Measurements from ENCODE around the gene POPDC3.
"Not testable (repeated sequence)": the region's sequence is repeated elsewhere in the genome, so short reads cannot be mapped to it uniquely, and the experiment has no call there.

Gene POPDC3

DNA sequence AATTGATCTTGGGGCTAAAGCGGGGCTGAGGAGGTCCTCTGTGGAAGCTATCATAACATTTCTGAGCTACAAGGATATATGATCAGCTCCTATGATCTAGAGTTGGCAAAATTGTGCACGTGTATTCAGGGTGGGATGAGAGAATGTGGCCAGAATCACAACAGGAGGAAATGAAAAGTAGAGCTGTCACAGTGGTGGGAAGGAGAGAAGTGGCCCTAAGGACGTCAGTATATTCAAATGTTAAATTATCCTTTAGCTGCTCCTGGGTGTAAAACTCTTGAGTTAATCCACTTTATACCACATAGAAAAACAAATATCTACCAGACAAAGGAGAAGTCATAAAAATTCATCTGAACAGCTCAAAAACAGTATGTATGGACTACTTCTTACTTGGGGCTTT is 14.8 kb upstream of the POPDC3 start:
- no peak for DNase-seq

DNA sequence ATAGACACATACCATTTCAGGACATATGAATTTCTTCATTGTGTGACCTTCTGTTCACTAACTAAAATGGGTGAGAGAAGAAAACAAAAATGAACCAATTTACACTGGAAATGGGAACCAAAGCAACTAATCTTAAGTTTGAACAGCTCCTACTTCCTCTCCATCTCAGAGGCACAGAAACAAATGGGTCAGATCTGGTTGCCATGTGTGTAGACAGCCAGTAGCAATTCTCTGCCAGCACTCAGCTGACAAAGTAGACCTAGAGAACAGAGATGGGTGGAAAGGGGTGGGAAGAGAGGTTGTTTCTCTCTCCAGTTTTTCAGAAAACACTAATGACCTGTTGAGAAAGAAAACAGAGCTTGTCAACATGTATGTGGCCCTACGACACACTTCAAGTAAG is 14.3 kb upstream of the POPDC3 start:
- DNase-seq: no peak

DNA sequence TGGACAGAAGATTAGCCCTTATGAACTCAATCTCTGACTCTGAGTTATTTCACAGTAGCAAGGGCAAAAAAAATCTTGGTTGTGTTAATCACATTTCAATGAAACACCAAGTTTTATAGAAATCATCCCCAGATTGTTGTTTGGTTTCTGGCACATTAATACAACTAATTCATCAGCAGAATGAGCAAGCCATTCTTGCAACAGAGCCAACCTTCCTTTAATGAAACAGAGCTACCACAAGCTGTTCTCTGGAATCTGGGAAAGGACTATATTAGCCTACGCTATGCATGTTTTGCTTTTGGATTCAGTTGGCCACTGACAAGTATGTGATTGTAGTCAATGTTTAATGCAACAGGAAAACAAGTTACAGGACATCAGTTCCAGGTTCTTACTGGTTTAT is 13.8 kb upstream of the POPDC3 start:
- DNase-seq: peak in 1 of 2 experiments; percentile 59

DNA sequence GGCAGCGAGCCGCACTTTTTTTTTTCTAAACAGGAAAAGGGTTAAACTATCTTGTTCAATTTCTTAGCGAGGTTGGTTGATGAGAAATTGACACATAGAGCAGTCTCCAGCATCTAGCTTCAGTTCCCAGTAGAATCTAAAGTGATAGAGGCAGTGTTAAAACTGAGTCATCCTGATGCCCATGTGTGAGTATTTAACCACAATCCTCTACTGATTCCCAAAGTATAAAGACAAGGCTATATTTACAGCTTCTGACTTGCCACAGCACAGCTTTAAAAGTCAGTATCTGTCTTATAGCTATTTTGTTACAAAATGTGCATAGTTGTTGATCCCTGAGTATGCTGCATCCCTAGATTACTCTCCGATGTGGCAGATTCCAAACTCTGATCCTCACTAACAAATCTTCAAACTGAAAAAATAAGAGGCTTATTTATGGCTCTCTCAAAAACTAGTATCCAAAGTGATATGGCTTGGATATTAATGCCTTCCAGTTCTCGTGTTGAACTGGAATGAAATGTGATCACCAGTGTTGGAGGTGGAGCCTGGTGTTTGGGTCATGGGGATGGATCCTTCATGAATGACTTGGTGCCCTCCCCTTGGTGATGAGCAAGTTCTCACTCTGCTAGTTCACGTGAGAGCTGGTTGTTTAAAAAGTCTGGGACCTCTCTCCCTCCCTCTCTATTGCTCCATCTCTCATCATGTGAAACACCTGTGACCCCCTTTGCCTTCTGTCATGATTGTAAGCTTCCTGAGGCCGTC is 13.1 kb upstream of the POPDC3 start:
- no peak for DNase-seq

DNA sequence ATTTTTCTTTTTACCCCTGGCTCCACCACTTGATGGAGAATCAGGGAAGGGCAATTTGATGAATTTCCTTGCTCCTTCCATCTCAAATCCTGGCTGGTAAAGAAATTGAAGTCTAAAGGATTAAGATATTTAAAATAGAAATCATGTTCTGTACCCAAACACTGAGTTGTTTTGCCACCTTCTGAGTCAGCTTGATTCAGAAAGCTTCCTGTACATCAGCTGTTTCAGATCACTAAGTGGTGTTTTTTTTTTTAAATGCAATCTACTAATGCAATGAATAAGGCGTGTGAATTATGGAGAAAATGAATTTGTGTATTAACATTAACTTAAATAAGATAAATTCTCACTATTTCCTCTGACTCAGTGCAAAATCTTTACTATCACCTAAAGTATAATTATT is 11.5 kb upstream of the POPDC3 start:
- DNase-seq: no peak

DNA sequence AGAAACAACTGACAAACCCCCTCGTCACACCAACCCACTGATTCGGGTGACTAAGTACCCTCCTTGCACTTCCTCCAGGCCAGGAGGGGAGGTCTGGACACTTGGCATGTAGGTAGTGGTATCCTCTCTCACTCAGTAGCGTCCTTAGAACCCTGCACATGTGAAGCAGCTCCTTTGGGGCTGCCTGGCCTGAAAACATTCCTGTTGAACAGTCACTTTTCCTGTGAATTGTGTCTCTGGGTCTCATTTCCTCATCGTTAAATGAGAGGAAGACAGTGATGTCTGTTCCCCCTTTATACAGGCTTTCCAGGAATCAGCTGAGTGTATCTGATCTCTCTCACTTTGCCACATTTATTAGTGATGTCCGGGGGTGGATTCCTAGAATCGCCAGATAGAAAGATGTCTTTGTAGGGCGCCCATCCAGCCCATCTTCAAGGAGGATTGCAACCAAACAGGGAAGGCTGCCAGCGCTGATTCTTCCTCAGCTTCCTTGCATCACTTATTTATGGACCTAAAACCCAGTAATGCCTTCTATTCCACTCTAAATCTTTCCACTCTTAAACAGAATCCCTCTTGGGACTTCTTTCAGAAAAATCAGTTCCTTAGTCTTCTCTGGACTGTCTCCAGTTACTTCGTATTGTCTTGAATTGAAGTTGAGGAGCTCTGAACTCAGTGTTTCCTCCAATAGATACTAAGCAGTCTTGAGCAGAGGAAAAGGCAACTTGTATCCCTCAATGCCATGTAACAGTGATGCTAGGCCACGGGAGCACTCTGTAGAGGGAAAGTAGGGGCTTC is 9.4 kb upstream of the POPDC3 start:
- DNase-seq: no peak

DNA sequence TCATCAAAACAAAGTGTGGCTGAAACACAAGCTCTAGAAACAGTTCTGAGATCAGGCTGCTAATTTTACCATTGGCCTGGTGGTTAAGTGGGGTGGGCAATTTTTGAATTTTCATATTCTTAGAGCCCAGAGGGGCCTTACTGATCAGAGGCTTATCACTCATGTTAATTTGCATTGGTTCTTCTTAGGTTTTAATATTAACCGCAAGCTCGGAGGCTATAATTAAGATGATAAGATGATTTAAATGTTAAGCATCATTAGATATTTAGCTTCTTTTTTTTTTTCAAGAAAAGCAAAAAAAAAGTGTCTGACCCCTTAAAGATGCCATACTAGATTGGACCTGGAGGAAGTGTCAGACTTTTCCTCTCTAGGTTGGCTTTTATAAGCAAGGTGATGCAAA is 8.4 kb upstream of the POPDC3 start:
- no peak for DNase-seq

DNA sequence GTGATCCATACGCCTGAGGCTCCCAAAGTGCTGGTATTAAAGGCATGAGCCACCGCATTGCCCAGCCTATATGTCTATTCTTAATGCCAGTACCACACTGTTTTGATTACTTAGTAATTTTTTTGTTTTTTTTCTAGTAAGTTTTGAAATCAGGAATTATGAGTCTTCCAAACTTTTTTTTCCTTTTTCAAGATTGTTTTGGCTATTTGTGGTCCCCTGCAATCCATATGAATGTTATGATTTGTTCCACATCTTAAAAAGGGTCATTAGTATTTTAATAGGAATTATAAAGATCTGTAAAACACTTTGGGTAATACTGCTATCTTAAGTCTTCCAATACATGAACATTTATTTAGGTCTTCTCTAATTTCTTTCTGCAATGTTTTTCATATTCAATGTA is 6.8 kb upstream of the POPDC3 start:
- DNase-seq: no peak

DNA sequence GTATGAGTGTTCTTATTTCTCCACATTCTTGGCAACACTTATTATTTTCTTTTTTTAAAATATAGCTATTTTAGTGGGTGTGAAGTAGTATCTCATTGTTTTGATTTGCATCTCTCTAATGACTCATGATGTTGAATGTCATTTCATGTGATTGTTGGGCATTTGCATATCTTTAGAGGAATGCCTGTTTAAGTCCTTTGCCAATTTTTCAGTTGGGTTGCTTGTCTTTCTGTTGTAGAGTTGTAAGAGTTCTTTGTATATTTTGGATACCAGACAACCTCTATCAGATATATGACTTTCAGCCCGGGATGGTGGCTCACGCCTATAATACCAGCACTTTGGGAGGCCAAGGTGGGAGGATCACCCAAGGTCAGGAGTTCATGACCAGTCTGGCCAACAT is 5.1 kb upstream of the POPDC3 start:
- no peak for DNase-seq

DNA sequence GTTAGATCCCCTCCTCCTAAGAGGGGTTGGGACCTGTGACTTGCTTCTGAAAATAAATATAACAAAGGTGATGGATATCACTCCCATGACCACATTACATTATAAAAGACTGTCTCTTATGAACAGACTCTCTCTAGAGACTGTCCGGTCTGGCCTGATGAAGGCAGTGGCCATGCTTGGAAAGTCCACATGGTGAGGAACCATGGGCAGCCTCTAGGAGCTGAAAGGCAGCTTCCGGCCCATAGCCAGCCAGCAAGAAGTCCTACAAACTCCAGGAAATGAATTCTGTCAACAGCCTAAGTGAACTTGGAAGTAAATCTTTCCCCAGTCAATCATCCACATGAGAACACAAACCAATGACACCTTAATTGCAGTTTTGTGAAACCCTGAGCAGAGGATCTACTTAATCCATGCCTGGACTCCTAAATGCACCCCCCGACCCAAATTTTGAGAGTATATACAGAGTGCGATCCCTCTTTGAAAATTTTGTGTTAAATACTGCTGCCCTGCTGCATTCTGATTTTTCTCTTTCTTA is 2.2 kb upstream of the POPDC3 start:
- no peak for DNase-seq

DNA sequence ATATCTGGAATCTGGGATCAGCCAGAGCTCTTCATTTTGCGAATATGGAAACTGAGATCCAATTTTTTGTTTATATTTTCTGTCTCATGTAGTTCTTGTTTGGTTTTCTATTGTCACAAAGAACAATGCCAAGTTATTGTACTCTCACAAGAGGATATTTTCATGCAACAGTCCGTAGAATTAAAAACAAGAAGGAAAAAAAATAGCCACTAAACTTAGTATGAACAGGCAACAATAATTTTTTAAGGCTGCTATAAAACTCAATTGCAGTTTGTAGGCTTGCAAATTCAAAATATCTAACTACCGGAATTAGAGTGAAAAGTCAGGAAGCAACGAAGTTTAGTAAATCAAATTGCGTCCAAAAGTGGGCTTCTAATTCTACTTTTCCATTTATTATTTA is 1.2 kb downstream of the POPDC3 start:
- no peak for DNase-seq

DNA sequence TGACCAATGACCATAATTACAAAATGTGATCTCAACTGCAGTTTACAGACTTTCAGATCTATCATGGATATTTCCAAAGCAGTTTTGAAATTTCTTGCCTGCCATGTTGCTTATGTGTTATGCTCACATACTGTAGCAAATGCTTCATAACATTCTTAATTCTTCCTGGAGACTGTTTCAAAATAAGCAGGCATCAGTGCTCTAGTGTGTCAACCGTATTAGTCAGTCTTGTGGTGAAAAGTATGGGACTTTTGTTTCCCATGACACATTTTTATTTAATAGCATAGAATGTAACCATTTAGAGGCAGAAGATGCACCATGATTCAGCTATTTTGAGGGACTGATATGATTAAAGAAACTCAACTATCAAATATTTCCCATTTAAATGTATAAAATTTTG is 1.7 kb downstream of the POPDC3 start:
- DNase-seq: no peak

DNA sequence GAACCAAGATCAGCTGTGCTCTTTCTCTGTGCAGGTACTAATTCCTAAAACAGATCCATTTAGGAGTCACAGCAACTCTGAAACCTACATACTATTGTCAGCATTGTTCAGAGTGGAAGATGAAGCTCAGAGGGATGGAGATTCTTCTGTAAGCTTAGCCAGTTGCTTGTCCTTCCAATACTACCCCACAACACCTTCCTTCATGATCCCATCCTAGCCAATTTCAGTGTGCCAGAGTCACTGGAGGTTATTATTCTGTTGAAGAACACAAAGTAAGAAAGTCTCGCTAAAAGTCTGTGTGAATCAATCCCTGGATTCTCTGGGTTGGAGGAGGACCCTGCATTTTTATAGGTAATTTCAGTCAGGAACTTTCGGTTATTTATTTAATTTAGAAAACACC is 2.3 kb downstream of the POPDC3 start:
- DNase-seq: no peak

DNA sequence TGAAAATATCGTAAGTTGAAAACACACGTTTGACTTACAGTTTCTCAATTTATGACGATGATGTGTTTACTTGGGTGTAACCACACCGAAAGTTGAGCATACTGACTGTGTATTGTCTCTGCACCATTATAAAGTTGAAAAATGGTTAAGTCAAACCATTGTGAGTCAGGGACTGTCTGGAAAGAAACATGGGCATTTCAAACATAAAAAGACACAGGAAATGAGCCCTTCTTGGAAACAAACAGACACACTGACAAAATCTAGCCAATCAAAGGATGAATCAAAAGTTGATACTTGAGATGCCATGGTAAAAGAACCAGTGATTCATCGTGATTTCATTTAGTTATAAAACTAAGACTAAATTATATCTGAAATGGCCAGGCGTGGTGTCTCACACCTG is 5.3 kb downstream of the POPDC3 start:
- no peak for DNase-seq

DNA sequence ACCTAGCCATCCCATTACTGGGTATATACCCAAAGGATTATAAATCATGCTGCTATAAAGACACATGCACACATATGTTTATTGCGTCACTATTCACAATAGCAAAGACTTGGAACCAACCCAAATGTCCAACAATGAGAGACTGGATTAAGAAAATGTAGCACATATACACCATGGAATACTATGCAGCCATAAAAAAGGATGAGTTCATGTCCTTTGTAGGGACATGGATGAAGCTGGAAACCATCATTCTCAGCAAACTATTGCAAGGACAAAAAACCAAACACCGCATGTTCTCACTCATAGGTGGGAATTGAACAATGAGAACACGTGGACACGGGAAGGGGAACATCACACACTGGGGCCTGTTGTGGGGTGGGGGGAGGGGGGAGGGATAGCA is 7.3 kb downstream of the POPDC3 start:
- DNase-seq: not testable (repeated sequence)

DNA sequence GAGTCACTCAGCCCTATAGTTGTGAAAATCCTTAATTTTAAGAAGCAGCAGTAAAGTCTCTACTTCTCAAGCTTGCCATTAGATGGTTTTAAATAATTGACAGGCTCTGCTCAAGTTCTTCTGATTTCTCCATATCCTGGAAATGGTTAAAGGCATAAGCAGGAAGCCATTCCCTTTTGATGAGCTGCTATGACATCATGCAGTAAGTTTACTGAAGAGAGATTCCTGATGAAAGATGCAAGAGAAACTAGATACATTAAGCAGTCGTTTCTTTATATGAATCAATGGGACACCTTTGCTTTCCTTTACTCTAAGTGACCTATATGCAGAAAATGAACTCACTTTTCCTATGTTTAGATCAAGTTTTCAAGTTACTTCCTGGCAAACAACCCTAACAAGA is 9.8 kb downstream of the POPDC3 start:
- DNase-seq: no peak

DNA sequence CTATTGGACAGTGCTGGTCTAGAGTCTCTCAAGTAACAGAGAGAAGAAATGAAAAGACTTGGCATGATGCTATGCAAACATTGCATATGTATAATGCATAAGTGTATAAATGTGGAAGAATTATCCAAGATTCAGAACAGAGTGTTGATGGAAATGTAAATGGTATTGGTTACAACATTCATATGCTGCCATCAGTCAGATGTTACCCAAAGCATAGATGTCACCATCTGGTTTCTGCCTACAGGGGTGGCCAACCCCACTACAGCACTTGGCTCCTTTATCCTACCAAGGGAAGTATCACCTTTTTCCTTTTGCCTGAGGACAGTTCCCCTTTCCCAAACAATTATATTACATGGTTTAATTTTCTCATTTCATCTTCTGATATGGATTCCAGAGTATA is 11.9 kb downstream of the POPDC3 start:
- no peak for DNase-seq

DNA sequence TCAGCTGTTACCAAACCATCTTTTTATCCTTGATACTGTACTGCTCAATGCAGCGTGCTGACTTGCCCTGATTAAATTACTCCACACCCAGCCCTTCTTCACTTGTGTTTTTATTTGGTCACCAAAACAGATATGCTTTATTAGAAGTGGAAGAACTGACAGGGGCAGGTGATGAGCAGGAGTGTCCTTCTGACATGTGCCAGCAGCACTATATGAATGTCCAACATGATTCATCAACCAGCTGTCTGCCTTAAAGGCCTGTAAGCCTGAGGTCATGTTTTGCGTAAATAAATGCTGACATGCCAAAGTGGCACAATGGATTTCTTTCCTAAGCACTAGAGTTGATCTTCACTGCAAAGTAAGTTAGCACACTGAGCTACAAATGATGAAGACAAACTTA is 15.4 kb downstream of the POPDC3 start:
- no peak for DNase-seq

DNA sequence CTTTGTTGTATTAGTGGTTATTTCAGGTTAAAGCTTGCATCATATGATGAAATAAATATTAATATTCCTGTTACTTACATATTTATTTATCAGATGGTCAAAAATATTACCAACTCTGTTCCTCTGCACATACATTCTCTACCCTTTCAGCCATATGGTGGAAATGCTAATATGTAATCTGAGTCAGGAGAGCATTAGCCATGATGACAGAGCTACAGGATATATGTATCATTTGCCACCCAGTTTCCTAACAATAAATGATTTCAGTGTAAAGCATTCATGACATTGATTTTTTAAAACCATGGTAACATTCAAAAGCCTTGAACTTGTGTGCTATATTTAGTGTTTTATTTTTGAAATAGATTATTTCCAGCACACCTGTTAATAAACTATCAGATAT is 16.6 kb downstream of the POPDC3 start:
- DNase-seq: no peak

DNA sequence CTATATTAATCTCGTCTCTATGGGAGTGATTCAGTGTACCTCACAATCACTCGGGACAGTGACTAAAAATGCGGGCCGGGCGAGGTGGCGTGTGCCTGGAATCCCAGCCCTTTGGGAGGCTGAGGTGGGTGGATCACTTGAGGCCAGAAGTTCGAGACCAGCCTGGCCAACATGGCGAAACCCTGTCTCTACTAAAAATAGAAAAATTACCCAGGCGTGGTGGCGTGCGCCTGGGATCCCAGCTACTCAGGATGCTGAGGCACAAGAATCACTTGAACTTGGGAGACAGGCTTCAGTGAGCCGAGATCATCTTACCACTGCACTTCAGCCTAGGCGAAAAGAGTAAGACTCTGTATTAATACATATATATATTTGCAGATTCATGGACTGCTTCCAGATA is 17.4 kb downstream of the POPDC3 start:
- DNase-seq: no peak

DNA sequence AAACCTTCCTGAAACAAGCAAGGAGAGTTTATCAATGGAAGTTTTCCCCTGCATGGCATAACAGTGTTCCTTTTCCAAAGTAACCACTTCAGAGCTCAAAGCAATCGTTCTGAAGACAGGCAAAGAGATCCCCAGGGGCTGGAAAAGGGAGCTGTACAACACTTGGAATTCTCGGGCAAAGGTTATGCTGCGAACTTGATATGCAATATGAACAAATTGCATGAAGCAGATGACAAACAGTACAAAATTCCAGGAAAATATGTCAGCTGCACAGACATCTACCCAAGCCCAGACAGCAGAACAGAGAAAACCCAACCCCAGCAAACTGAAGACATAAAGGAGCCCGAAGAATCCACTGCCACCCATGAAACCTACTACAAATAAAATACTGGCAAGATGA is 18.4 kb downstream of the POPDC3 start:
- DNase-seq: no peak

DNA sequence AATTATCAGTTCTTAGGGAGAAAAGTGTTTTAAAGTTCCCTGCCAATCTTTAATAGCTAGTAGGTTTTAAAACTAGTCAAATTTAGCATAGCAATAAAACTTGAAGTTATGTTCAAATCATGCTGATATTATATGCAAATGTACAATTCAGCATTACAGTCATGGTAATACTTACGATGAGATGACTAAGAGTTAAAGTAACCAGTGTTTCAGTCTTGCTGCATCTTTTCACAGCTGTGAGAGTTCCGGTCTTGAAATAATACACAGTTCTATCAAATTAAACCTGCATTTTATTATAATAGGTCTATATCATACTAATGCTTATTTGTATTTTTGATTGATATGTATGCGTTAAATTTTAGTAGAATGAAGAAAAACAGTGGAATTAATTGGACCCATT is 26.1 kb downstream of the POPDC3 start:
- DNase-seq: no peak

DNA sequence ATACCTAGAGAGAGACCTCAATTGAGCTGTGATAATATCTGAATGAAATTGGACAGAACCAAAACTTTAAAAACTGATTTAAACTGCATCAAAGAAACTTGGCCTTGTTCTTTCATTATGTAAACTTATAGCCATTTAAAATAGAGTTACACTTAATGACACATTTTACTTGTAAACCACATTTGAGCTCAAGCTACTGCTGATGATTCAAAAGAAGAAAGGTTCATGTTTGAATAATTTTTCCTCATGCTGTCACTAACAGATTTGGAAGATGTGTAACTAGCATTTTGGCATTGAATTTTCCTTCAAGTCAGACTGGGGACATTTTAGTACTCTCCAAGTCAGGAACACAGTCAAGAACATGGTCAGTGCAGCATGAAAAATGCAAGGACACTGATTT is 26.9 kb downstream of the POPDC3 start:
- DNase-seq: no peak

DNA sequence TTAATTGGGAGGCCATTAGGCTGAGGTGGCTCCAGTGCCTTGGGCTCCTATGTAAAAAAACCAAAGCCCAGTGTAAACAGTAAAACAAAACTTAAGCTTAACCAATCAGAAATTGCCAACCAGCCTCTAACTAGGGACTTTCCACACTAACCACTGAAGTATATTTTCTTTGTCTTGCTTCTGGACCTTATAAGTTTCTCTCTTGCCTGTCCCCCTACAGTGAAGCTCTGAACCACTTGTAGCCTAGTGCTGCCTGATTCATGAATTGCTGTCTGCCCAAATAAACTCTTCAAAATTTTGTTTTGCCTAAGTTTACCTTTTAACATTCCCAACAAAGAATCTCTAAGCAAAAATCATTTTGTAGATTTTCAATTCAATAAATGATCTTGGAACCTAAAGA is 28.2 kb downstream of the POPDC3 start:
- no peak for DNase-seq

DNA sequence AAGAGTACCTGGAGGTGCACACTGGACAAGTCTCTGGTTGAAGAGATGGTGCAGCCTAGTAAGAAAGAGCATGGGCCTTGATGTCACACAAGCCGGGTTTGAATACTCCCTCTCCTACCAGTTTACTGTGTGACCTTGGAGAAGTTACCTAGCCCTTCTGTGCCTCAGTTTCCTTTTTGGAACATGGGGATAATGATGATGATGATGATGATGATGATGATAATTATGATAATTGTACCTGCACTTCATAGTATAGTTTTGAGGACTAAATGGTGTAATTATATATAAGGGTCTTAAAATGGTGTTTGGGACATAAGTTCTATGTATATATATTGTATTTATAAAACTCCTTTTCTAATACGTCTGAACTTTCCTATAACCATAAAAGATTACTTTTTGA is 41.7 kb downstream of the POPDC3 start:
- DNase-seq: no peak

Data from NCI-H446 (cell line).